NCI-H748 treated with DMSO at 0.1 percent for 48 hours (cell line): ENCODE measurements around the gene UFSP1.
"Not testable (repeated sequence)": the region's sequence is repeated elsewhere in the genome, so short reads cannot be mapped to it uniquely, and the experiment has no call there.

ENCODE experiments used
- DNase-seq: peaks from one replicate; lab custom pipeline; 2025; lab: John Stamatoyannopoulos, UW

The UFSP1 gene

GRCh38 chr7:100888988-100889750 lies at the start of gene UFSP1:
UFSP1 (minus strand) TSS chr7:100889715; CDS start chr7:100889271, 444 bp downstream.
- no peak for DNase-seq

- not testable (repeated sequence) for DNase-seq
Measured at GRCh38 chr7:100936167-100936566, 46.7 kb upstream of the UFSP1 start.

- DNase-seq, result not testable (repeated sequence)
Measured at GRCh38 chr7:100935381-100935780, 45.9 kb upstream of the UFSP1 start.

GRCh38 chr7:100933734-100934133 lies 44.2 kb upstream of the UFSP1 start:
- DNase-seq, result no peak

- no peak for DNase-seq
Measured at GRCh38 chr7:100929808-100930174, 40.3 kb upstream of the UFSP1 start.

- not testable (repeated sequence) for DNase-seq
Measured at GRCh38 chr7:100923616-100924015, 34.1 kb upstream of the UFSP1 start.

- no peak for DNase-seq
Measured at GRCh38 chr7:100921039-100921438, 31.5 kb upstream of the UFSP1 start.

GRCh38 chr7:100919779-100920437 lies 30.4 kb upstream of the UFSP1 start:
- DNase-seq, result not testable (repeated sequence)

GRCh38 chr7:100919335-100919734 lies 29.8 kb upstream of the UFSP1 start:
- DNase-seq, result not testable (repeated sequence)

GRCh38 chr7:100914879-100915447 lies 25.4 kb upstream of the UFSP1 start:
- DNase-seq, result no peak

GRCh38 chr7:100914208-100914878 lies 24.8 kb upstream of the UFSP1 start:
- no peak for DNase-seq

GRCh38 chr7:100911484-100911883 lies 22.0 kb upstream of the UFSP1 start:
- DNase-seq, result no peak

- not testable (repeated sequence) for DNase-seq
Measured at GRCh38 chr7:100910443-100910842, 20.9 kb upstream of the UFSP1 start.

GRCh38 chr7:100908512-100908911 lies 19.0 kb upstream of the UFSP1 start:
- no peak for DNase-seq

- DNase-seq, result no peak
Measured at GRCh38 chr7:100902638-100903037, 13.1 kb upstream of the UFSP1 start.

- no peak for DNase-seq
Measured at GRCh38 chr7:100901921-100902332, 12.4 kb upstream of the UFSP1 start.

- DNase-seq, result no peak
Measured at GRCh38 chr7:100900978-100901377, 11.5 kb upstream of the UFSP1 start.

- DNase-seq, result no peak
Measured at GRCh38 chr7:100899432-100899831, 9.9 kb upstream of the UFSP1 start.

GRCh38 chr7:100897772-100898454 lies 8.4 kb upstream of the UFSP1 start:
- no peak for DNase-seq

GRCh38 chr7:100896732-100897608 lies 7.5 kb upstream of the UFSP1 start:
- no peak for DNase-seq
